ENCODE measurements around the gene WDR33.

The WDR33 gene

DNA sequence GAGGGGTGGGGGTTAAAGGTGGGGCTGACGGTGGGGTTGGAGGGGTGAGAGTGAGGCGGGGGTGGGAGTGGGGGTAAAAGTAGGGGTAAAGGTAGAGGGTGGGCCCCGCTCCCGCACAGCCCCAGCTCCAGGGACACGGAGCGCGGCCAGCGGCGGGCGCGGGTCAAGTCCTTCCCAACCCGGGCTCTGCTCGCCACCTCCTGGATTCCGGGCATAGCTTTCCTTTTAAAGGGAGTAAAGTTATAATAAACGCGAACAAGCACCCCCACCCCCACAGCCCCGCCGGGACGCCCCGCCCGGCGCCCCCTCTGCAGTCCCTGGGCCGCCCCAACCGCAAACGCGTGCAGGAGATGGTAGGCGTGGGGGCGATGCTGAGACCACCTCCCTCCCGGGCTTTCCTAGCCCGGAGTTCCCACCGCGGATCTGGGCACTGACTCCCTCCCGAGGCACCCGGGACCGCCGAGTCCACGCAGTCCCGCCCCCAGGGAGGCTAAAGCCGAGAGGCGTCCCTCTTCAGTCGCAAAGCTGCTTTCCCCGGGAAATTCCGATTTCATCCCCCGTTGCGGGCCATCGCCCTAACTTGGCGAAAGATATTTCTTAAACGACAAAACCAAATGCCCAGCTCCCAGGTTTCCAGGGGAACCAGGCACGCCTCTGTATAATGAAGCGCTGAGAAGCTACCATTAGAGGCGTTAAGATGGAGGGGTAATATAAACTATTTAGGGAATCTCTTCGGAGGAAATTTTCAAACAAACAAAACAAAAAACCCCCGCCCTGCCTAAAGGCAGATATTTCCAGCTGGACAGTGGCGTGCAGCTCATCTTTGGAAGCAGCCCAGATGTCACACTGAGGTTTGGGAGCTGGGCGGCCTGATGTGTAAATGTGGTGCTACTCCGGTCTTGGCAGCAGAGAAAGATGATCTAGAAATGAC is 135.4 kb downstream of the WDR33 start, which contains the start of gene LIMS2:
LIMS2 (minus strand) TSS at position 200 of the 931 bp plus-strand sequence. CDS start 506 bp downstream, outside the sequence.
- TF ChIP-seq, protein P1, sequence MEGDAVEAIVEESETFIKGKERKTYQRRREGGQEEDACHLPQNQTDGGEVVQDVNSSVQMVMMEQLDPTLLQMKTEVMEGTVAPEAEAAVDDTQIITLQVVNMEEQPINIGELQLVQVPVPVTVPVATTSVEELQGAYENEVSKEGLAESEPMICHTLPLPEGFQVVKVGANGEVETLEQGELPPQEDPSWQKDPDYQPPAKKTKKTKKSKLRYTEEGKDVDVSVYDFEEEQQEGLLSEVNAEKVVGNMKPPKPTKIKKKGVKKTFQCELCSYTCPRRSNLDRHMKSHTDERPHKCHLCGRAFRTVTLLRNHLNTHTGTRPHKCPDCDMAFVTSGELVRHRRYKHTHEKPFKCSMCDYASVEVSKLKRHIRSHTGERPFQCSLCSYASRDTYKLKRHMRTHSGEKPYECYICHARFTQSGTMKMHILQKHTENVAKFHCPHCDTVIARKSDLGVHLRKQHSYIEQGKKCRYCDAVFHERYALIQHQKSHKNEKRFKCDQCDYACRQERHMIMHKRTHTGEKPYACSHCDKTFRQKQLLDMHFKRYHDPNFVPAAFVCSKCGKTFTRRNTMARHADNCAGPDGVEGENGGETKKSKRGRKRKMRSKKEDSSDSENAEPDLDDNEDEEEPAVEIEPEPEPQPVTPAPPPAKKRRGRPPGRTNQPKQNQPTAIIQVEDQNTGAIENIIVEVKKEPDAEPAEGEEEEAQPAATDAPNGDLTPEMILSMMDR (IDR thresholded peaks at IDR 0.05; ENCODE audit: extremely low read depth, missing control alignments), result no peak
- no peak for DNase-seq (ENCODE audit: low spot score)

DNA sequence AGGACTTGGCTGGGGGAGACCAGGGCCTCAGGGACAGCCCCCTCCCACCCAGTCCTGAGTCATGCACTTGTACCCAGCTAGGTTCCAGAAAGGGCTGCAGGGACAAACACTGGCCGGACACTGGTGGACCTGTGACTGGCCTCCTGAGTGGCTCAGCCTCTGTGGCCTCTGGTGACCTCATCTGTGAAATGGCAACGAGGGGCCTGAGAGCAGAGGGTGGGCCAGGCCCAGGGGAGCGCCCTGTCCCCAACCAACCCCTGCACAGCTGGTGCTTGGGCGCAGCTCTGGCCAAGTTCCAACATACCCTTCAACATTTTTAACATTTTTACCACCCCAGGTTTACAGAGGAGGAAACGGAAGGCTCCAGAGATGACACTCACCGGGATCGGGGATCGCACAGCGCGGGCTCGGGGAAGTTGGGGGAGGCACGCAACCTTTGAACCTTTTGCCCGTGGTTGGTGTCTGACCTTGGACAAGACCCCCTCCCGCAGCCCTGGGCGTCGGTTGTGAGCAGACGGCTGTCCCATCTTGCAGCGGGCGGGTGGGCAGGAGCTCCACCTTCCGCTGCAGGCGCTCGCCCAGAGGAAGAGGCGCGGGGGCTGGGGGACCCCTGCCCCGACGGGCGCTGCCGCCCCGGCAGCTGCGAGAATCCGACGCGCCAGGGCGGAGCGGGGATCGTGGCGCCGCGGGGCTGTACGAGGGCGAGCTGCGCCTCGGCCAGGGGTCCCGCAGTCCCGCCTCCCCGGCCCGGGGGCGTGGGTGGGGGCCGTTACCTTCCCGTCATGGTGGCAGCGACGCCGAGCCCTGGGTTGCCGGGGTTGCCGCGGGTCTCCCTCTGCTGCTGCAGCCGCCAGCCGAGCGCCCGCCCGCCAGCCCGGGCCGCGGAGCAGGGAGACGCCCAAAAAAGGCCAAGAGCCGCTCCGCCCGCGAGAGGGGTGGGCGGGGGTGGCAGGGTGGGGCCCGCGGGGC is 136.4 kb downstream of the WDR33 start:
- DNase-seq (ENCODE audit: low spot score), result peak; percentile 79

DNA sequence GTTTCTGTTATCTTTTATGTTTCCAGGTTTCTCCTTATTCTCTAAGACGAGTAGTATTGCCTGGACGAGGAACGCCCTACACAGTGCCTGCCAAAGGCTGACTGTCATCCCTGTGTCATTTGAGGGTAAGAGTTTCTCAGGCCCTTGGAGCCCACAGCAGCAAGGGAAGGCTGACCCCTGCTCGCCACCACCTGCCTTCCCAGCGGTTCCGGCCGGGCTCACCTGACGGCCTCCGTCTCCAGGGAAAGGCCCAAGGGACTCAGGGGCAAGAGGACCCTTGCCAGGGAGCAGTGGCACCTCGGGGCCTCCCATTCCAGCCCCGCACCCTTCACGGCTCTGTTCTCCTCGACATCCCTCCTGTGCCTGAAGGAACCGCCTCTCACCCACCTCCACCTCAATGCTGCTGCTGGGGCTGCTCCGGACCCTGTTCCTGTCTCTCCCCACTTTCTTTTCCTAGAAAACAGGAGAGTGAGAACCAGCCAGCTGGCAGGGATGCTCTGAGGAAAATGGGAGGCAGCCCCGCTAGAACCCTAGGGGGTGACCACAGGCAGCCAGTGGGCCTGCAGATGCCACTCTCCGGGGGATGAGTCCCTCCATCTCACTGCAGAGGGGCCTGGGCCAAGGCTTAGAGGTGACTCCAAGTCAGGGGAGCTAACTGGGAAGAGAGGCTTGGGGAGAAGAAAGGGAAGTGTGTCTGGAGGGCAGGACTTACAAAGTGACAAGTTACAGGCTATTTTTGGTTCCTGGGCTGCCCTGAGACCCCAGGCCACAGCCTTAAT is 137.5 kb downstream of the WDR33 start:
- no peak for DNase-seq (ENCODE audit: low spot score)
- TF ChIP-seq, protein P1 (IDR thresholded peaks at IDR 0.05; ENCODE audit: extremely low read depth, missing control alignments), result no peak

More for the DNA sequence above, 136.4 kb downstream of the WDR33 start:
- TF ChIP-seq, protein P1 (IDR thresholded peaks at IDR 0.05; ENCODE audit: extremely low read depth, missing control alignments), result no peak

DNA sequence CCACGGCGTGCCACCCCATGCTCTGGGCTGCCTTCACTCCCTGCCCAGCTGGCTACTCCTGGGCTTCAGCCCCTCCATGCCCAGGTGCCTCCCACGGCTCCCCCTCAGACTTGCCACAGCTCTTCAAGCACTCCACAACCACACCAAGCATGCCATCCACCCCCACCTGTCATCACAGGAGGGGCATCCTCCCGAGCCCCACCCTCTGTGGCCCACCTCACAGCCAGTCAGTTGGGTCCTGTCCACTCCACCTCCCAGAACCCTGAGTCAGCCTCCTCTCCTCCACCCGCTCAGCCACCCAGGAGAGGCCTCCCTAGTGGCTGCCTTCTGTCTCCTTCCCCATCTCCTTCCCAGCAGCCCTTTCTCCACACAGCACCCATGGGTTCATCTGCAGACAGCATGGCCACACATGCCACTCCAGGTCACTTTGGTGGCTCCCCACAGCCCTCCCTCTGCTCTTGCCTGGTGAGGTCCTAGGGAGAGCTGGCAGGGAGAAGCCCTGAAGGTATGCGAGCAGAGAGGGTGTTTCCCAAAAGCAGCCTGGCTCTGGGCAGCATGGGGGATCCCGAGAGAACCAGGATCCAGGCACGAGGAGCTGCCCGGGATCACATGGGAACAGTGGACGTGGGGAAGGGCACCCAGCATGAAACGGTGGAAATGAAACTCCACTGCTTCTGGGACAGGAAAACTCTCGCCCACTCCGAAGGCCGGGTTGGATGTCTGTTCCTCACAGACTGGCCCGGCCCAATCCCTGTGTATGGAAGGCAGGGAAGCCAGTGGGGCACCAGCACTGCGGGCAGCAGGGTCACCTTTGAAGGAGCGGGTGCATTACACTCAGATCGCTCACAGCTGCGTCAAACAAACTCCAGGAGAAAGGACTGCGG is 138.4 kb downstream of the WDR33 start:
- TF ChIP-seq, protein P1 (IDR thresholded peaks at IDR 0.05; ENCODE audit: extremely low read depth, missing control alignments), result no peak
- DNase-seq (ENCODE audit: low spot score), result no peak

DNA sequence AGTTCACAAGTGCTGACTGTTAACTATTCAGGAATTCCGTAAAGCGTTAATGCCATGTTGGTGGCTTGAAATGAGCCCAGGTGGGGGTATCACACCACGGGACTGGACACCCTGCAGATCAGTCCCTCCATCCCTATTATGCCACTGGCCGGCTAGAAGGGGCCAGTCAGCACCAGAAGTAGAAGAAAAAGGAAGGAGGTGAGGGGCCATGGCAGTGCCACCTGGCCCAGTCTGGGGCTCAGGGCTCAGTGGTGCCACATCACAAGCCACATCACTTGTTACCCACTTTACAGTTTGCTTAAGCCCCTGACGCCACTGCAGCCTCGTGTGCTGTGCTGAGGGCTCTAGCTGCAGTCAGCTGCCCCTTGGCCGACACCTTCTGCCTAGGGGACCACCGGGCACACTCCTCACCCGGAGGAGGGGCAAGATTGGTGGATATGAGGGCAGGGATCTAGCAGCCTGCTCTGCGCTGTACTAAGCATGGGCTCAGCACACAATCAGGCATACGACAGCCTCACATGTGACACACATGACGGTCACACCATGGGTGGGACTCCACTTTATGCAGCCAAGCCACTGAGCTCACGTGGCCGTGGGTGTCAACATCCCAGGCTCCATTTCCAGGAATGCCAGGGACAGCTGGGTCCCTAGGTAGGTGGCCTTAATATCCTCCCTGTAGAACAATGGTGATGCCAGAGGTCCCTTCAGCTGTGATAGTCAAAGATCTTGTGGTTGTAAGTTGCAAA is 139.2 kb downstream of the WDR33 start:
- DNase-seq (ENCODE audit: low spot score), result no peak
- TF ChIP-seq, protein P1 (IDR thresholded peaks at IDR 0.05; ENCODE audit: extremely low read depth, missing control alignments), result no peak

DNA sequence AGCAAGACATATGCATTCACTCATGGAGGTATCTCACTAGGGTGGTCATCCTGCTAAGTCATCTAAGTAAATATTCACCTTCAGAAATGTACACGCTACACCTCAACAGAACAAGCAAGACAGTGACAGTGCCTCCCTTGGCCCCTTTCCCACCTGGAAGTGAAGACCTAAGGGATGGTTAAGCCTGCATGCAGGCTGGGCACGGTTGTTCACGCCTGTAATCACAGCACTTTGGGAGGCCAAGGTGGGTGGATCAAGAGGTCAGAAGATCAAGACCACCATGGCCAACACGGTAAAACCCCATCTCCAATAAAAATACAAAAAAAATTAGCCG is 140.0 kb downstream of the WDR33 start:
- DNase-seq (ENCODE audit: low spot score), result no peak
- TF ChIP-seq, protein P1 (IDR thresholded peaks at IDR 0.05; ENCODE audit: extremely low read depth, missing control alignments), result no peak
